DND-41 (cell line): ENCODE data around the gene NUPR1.

Experiments
- CTCF ChIP-seq: IDR thresholded peaks from 2 replicates; pipeline ENCODE4 v1.5.1; 2012; ENCODE audit warnings: borderline replicate concordance, low read length, moderate library complexity, mild to moderate bottlenecking; ENCODE audit not compliant: poor library complexity, severe bottlenecking; ENCODE audit errors: extremely low read depth
- EZH2 ChIP-seq: IDR thresholded peaks from 3 replicates; pipeline ENCODE4 v1.6.1; 2012; ENCODE audit warnings: borderline replicate concordance, low read depth, mild to moderate bottlenecking, moderate library complexity, low read length, inconsistent platforms; ENCODE audit not compliant: severe bottlenecking

- TF ChIP-seq CTCF (no peak), EZH2 (no peak)
Measured at GRCh38 chr16:28511801-28512789, 26.7 kb downstream of the NUPR1 start.
